ENCODE measurements around the gene TSPEAR.

TSPEAR gene

DNA sequence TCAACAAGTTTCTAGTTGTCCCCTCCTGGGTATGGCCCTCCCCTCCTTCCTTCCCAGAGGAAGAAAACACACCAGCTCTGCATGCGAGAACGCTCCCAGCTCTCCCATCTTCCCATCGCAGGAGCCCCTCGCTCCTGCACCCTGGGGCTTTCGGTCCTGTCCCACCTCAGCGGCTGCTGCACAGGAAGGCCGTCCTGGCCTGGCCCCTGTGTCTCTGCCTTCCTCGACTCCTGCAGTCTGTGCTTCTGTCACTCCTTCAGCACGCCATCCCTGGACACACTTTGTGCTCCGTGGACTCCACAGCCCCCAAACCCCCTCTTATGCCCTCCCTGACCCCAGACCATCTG, 194.6 kb downstream of the TSPEAR start:
- Histone ChIP-seq H3K27ac (ENCODE audit: low read depth, low read length) (no peak overlapping the region), H3K9ac (ENCODE audit: low read depth, low read length) (no peak overlapping the region), H3K36me3 (ENCODE audit: insufficient read depth, low read length) (no peaks in the 10 kb centered on the region), H3K27me3 (ENCODE audit: insufficient read depth, low read length) (no peaks in the 10 kb centered on the region), H3K4me1 (ENCODE audit: insufficient read depth, low read length) (no peaks in the 10 kb centered on the region), H3K9me3 (ENCODE audit: insufficient read depth, low read depth, low read length) (no peaks in the 10 kb centered on the region), H3K4me3 (ENCODE audit: low read length) (no peak overlapping the region)
- 95% methylated on average over 10 of the region's 10 CpGs for WGBS

DNA sequence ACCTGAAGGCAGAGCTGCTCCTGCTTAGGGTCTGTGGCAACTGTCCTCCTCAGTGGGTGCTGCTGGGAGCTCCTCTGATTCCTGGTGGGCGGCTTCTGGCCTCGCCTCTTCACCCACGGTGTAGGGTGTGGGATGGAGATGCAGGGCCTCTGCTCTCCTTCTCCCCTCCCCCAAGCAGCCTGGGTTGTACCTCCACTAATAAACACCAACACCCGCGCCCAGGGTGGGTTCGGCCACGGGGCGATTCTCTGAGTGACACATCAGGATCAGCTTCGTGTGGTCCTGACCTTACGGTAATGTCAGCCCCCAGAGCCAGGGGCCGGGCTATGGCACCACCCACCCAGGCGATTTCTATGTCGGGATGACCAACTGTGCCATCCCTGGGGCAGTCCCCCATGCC, 195.0 kb downstream of the TSPEAR start:
- Histone ChIP-seq H3K27ac (ENCODE audit: low read depth, low read length) (no peak overlapping the region), H3K36me3 (ENCODE audit: insufficient read depth, low read length) (no peaks in the 10 kb centered on the region), H3K27me3 (ENCODE audit: insufficient read depth, low read length) (no peaks in the 10 kb centered on the region), H3K9me3 (ENCODE audit: insufficient read depth, low read depth, low read length) (no peaks in the 10 kb centered on the region), H3K4me1 (ENCODE audit: insufficient read depth, low read length) (no peaks in the 10 kb centered on the region), H3K4me3 (ENCODE audit: low read length) (no peak overlapping the region), H3K9ac (ENCODE audit: low read depth, low read length) (no peak overlapping the region)
- 95% methylated on average over 11 of the region's 13 CpGs for WGBS

DNA sequence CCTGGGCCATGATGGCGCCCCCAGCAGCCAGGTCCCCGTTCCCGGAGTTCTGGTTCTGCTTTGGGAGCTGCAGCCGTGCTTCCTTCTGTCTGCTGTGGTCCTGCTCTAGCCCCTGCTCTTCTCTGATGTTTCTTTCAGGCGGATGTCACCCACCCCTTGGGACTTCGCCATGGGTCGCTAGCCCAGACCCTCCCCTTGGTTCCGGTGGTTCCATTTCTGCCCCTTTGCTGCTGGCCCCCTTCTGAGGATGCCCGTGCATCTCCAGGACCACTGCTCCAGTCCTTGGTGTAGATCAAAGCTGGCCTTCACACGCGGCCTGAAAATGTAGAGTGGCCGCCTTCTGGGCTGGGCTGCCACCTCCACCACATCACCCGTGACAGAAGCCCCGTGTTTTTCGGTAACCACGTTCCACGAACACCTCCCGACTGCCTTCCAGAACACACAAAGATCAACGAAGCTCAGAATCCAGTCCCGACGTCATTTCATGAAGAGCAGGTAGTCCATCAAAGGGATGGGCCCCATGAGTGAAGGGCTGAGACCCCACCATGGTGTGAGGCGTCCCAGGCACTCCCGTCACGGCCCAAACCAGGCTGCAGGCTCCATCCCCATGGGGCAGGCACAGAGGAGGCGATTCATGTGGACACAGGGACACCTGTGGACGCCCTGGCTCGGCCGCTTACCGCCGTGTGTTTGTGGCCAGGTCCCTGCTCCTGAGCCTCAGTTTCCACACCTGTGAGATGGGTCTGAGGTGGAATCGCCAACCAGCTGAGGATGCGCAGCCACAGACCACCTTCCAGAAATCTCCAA, 195.8 kb downstream of the TSPEAR start:
- Histone ChIP-seq H3K9me3 (ENCODE audit: insufficient read depth, low read depth, low read length) (no peaks in the 10 kb centered on the region), H3K4me3 (ENCODE audit: low read length) (no peak overlapping the region), H3K9ac (ENCODE audit: low read depth, low read length) (no peak overlapping the region), H3K27ac (ENCODE audit: low read depth, low read length) (no peak overlapping the region), H3K4me1 (ENCODE audit: insufficient read depth, low read length) (peaks cover 3% of the 10 kb centered on the region; the same call in 1 of the 2 replicates), H3K27me3 (ENCODE audit: insufficient read depth, low read length) (no peaks in the 10 kb centered on the region), H3K36me3 (ENCODE audit: insufficient read depth, low read length) (no peaks in the 10 kb centered on the region)
- 92% methylated on average over 32 of the region's 32 CpGs for WGBS

DNA sequence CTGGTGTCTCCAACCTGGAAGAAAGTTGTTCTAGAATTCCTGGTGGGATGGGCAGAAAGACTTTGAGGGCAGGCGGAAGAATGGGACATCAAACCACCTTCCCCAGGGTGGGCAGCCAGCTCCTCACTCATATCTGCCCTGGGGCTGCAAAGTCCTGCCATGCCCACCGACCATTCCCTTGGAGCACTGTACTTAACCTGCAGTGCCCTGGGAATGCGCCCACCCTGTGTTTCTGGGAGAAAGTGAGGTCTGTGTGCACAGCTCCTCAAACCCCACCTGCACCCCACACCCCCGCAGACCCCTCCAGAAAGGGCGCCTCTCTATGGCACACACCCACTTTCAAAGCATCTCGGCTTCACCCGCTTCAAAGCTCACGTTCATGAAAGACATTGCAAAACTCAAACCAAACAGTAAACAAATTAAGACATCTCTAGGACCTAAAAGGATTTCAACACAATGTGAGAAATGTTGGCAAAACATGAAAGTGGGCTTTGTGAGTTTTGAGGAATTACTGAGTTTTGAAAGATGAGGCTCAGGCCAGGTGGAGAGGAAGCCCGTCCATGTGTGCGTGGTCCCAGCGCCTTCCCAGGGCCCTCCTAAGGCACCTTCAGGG, 196.5 kb downstream of the TSPEAR start:
- 93% methylated on average over 11 of the region's 11 CpGs for WGBS
- H3K36me3 ChIP-seq (ENCODE audit: insufficient read depth, low read length): no peaks in the 10 kb centered on the region
- no peaks in the 10 kb centered on the region for H3K27me3 ChIP-seq (ENCODE audit: insufficient read depth, low read length)
- peaks cover 3% of the 10 kb centered on the region; the same call in 1 of the 2 replicates for H3K4me1 ChIP-seq (ENCODE audit: insufficient read depth, low read length)
- no peak overlapping the region for H3K4me3 ChIP-seq (ENCODE audit: low read length)
- H3K27ac ChIP-seq (ENCODE audit: low read depth, low read length): no peak overlapping the region
- no peaks in the 10 kb centered on the region for H3K9me3 ChIP-seq (ENCODE audit: insufficient read depth, low read depth, low read length)
- no peak overlapping the region for H3K9ac ChIP-seq (ENCODE audit: low read depth, low read length)

DNA sequence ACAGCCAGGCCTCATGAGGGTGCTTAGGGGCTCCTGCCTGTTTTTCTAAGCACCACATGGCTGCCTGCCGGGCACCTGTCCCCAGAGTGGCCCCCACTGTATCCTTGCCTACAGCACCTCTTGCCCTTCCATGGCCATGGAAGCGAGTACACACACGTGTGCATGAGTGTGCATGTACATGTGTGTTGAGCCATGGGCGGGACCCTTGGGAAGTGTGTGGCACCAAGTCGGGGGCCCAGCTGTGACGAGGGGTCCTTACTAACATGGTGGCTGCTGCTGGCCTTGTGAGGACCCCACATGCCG, 197.2 kb downstream of the TSPEAR start:
- Histone ChIP-seq H3K4me3 (ENCODE audit: low read length) (no peak overlapping the region), H3K27me3 (ENCODE audit: insufficient read depth, low read length) (no peaks in the 10 kb centered on the region), H3K4me1 (ENCODE audit: insufficient read depth, low read length) (peaks cover 3% of the 10 kb centered on the region; the same call in 1 of the 2 replicates), H3K9ac (ENCODE audit: low read depth, low read length) (no peak overlapping the region), H3K27ac (ENCODE audit: low read depth, low read length) (no peak overlapping the region), H3K9me3 (ENCODE audit: insufficient read depth, low read depth, low read length) (no peaks in the 10 kb centered on the region), H3K36me3 (ENCODE audit: insufficient read depth, low read length) (no peaks in the 10 kb centered on the region)
- WGBS: 95% methylated on average over 7 of the region's 7 CpGs

DNA sequence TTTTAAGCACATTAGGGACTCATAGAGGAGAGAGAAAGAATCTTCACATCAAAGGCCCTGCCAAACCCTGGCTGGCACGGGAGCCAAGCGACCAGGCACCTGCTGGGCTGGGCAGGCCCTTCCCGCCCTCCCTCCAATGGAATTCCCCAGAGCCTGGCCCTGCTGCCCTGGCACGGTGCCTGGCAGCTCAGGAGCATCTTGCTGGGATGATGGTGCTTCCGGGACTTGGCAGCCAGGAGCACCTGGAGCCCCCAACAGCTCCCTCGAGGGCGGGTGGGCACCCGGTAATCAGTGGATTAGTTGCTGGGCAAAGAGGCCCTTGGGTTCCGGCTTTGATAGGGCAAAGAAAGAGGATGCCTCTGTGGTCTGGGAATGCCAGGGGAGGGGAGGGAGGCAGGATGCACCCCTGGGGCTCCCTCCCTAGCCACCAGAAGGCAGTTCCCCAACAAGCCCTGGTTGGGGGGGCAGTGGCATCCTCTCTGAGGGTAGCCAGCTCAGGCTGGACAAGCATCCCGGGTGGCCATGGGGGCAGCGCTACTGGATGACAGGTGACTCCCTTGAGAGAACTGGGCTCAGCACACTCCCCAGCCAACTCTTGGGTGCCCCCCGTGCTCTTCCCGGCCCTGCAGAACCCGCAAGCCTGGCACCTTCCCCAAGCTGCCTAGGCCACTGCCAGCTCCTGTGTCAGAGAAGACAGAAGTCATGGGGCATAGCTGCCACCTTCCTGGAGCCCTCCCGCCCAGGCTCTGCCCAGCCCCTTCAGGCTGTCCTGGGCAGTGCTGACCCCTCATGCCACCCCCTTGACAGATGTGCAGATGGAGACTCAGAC, 197.8 kb downstream of the TSPEAR start:
- Histone ChIP-seq H3K36me3 (ENCODE audit: insufficient read depth, low read length) (no peaks in the 10 kb centered on the region), H3K27me3 (ENCODE audit: insufficient read depth, low read length) (no peaks in the 10 kb centered on the region), H3K4me3 (ENCODE audit: low read length) (no peak overlapping the region), H3K27ac (ENCODE audit: low read depth, low read length) (no peak overlapping the region), H3K9me3 (ENCODE audit: insufficient read depth, low read depth, low read length) (no peaks in the 10 kb centered on the region), H3K4me1 (ENCODE audit: insufficient read depth, low read length) (peaks cover 3% of the 10 kb centered on the region; the same call in 1 of the 2 replicates), H3K9ac (ENCODE audit: low read depth, low read length) (no peak overlapping the region)
- WGBS: 92% methylated on average over 15 of the region's 15 CpGs

DNA sequence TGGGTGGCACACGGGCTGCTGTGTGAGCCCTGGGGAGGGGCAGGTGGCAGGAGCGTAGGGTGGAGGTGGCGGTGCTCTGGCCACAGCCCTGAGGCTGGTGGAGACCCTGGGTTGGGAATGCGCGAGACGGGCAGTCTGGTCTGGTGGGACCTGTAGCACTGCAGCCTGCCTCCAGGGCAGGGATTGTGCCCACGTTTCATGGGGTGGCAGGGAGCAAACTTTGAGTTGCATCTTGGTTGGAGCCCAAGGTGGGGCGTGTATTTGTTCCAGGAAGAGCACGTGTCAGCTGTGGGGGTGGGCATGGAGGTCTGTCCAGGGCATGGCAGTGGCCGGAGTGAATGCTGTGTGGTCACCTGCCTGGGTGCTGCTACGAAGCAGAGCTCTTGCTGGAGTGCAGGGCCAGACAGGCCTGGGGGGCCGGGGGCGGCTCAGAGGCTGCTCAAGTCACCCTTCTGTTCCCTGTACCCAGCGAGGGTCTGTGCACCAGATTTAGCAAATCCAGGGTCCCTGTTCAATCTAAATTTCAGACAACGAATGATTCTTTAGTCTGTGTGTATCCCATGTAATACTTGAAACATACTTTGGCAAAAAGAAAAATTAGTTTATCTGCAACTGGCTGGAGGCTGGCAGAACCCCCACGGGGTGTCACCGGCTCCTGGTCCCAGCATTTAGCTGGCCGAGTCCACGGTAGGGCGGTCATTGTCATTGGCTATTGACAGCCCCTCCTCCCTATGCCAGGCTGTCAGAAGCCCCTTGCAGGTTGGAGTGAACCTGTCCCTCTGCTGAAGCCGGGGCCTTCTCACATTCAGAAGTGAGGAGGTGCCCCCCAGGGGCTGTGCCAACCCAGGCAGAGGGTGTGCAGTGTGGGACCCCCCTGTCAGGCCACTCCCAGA, 198.6 kb downstream of the TSPEAR start:
- Histone ChIP-seq H3K4me1 (ENCODE audit: insufficient read depth, low read length) (peaks cover 3% of the 10 kb centered on the region; the same call in 1 of the 2 replicates), H3K27me3 (ENCODE audit: insufficient read depth, low read length) (no peaks in the 10 kb centered on the region)
- WGBS: 91% methylated on average over 21 of the region's 21 CpGs

DNA sequence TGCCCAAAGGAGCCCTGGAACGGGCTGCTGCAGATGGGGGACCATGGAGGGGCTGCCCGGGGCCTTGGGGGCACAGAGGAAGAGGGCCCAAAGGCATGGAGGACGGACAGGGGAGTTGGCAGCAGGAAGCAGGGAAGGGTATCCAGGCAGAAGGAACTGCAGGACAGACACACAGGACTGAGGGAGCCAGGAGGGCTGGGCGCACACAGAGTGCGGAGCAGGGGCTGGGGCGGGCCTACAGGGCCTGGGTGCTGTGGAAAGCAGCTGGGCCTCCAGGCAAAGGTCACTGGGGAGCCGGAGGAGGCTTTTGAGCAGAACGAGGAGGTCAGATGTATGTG, 199.5 kb downstream of the TSPEAR start:
- Histone ChIP-seq H3K4me3 (ENCODE audit: low read length) (no peak overlapping the region), H3K4me1 (ENCODE audit: insufficient read depth, low read length) (peaks cover 3% of the 10 kb centered on the region; the same call in 1 of the 2 replicates), H3K27me3 (ENCODE audit: insufficient read depth, low read length) (no peaks in the 10 kb centered on the region), H3K27ac (ENCODE audit: low read depth, low read length) (no peak overlapping the region), H3K9me3 (ENCODE audit: insufficient read depth, low read depth, low read length) (no peaks in the 10 kb centered on the region), H3K9ac (ENCODE audit: low read depth, low read length) (no peak overlapping the region), H3K36me3 (ENCODE audit: insufficient read depth, low read length) (no peaks in the 10 kb centered on the region)
- WGBS: 90% methylated on average over 8 of the region's 8 CpGs

More for the DNA sequence above, 198.6 kb downstream of the TSPEAR start:
- Histone ChIP-seq H3K9me3 (ENCODE audit: insufficient read depth, low read depth, low read length) (no peaks in the 10 kb centered on the region), H3K27ac (ENCODE audit: low read depth, low read length) (no peak overlapping the region), H3K36me3 (ENCODE audit: insufficient read depth, low read length) (no peaks in the 10 kb centered on the region), H3K9ac (ENCODE audit: low read depth, low read length) (no peak overlapping the region), H3K4me3 (ENCODE audit: low read length) (no peak overlapping the region)

DNA sequence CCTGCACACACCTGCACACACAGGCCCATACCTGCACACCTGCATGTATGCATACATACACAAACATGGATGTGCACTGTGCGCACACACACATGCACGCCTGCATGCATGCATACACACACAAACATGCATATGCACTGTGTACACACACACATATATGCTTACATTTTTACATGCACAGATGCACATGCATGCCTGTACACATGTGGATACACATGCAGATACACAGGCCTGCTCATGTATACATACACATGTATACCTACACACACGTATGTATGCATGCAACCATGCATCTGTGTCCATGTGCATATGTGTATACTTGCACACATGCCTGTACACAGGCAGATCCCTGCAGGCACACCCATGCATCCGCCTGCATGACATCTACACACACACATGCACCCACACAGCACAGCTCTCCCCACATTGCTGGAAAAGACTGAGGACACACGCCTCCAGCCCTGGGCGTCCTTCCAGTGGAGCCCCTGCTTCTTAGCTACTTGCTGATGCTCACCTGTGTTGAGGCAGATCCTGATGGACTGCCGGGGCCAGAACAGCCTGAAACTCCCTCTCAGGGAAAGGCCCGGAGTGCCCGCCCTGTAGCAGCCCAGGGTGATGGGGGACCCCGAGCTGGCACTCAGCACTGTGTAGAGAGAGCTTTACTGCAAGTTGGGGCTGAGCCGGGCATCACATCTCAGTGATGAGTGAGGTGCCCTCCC, 200.0 kb downstream of the TSPEAR start:
- Histone ChIP-seq H3K4me1 (ENCODE audit: insufficient read depth, low read length) (peaks cover 3% of the 10 kb centered on the region; the same call in 1 of the 2 replicates), H3K27me3 (ENCODE audit: insufficient read depth, low read length) (no peaks in the 10 kb centered on the region), H3K9ac (ENCODE audit: low read depth, low read length) (no peak overlapping the region; the same call in 1 of the 2 replicates), H3K9me3 (ENCODE audit: insufficient read depth, low read depth, low read length) (no peaks in the 10 kb centered on the region), H3K27ac (ENCODE audit: low read depth, low read length) (no peak overlapping the region), H3K4me3 (ENCODE audit: low read length) (no peak overlapping the region), H3K36me3 (ENCODE audit: insufficient read depth, low read length) (no peaks in the 10 kb centered on the region)
- 94% methylated on average over 11 of the region's 11 CpGs for WGBS

DNA sequence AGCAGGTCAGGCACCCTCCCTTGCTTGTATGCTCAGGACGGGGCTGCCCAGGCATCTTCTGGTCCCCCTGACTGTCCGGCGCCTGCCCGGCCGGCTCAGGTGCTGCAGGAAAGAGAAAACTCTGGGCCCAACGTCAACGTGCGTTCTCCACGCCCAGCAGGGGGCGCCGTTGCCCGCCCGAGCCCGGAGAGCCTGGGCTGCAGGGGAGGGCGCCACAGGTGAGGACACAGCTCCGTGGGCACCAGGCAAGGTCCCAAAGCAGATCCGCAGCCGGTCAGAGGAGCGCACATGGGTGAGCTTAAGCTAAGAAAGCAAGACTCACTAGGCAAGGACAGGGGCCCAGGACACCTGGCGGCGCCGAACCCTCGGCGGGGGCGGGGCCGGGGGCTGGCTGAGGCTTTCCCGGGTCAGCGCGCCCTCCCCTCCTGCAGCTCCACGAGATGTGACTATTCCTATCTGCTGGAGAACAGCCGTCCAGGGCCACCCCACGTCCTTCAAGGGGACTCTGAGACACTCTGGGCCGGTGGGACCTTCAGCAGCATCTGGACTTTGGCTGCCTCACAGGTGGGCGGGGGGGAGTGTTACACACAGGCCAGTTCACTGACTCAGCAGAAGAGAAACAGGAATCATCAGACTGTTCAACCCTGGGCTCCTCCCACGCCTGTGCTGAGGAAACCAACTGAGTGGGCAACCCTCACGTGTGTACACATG, 200.7 kb downstream of the TSPEAR start:
- Histone ChIP-seq H3K9ac (ENCODE audit: low read depth, low read length) (peak overlapping the region; percentile 53; the same call in 1 of the 2 replicates), H3K36me3 (ENCODE audit: insufficient read depth, low read length) (no peaks in the 10 kb centered on the region), H3K4me3 (ENCODE audit: low read length) (peak overlapping the region; percentile 59), H3K27me3 (ENCODE audit: insufficient read depth, low read length) (no peaks in the 10 kb centered on the region), H3K27ac (ENCODE audit: low read depth, low read length) (no peak overlapping the region), H3K9me3 (ENCODE audit: insufficient read depth, low read depth, low read length) (no peaks in the 10 kb centered on the region), H3K4me1 (ENCODE audit: insufficient read depth, low read length) (peaks cover 3% of the 10 kb centered on the region; the same call in 1 of the 2 replicates)
- 15% methylated on average over 36 of the region's 36 CpGs for WGBS

Data from HUES64 (cell line).